HG03108 (cell line): ENCODE measurements around the gene NPHP4.

Experiments used
- ATAC-seq: cut with Tn5 transposase; IDR thresholded peaks from one replicate; pipeline ENCODE4 v1.9.1; 2021; ENCODE audit warnings: moderate library complexity; ENCODE audit not compliant: unreplicated experiment

NPHP4 gene

DNA sequence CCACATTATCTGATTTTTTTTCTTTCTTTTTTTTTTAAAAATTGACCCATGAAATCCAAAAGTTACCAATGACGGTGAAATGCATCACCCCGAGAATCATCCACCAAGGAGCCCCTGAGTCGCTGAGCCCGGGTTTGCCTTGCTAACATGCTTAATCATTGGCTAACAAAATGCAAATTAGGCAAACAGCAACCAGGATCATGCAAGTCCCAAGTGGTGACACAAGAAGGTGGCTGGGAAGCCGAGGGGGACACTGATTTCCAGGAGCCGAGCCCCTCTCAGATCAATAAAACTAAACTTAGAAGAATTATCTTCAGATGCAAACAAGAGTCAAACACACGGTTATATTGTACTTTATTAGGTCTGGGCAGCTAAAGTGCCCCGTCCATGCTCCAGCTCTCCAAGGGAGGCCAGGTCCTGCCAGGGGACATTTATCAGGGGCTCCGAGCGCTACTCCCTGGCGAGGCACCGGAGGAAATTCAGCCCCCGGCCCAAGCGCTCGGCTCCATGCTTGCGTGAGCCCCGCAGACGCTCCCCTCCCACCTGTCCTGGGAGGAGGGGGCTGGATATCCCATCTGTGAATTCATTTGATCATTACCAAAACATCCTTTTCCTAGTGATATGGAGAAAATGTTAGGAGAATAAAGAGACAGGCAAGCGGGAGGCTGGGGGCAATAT, 154.1 kb downstream of the NPHP4 start:
- no peak for ATAC-seq

DNA sequence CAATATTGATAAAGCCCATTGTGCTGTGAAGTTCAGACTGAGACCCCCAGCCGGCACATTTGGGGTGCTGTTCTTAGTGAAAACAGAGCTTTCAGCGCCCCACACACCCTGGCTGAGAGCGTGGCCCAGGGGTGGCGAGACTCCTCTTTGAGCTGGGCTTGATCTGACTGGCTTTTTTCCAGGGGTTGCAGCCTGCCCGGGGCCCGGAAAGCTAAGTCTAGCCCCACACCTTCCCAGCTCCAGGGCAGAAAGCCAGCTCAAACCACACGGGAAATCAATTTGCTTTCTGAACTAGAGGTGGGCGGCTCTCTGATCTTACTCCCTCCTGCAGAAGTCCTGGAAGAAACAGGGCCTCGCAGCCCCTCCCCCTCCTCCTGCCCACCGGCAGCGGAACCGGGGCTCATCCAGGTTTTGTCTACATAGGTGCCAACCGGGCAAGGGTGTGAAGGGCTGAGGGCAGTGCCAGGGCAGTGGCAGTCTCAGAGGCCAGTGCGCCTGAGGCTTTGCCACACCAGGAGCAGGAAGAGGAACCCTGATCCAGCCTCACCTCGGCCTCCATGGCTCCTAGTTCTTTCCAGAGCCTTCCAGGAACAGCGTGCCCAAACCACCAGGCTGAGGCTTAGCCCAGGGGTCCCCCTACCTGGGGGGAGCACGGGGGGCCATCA, 155.3 kb downstream of the NPHP4 start:
- ATAC-seq = no peak

DNA sequence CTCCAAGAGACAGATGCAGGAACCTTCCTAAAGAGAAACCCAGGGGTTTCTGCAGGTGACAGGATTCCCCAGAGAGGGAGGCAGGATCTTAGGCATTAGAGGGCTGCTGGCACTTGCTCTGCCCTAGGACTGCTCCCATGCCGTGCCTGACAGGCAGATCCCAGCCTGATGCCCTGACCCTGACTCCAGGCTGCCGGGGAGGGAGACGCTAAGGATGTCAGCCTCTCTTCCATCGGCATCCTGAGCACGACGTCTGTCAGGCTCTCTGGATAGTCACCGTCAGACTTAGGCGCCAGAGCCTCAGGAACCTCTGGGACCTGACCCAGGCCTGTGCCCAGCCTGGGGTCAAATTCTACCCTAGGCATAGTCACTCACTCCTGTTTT, 157.1 kb downstream of the NPHP4 start:
- ATAC-seq = no peak

- ATAC-seq = no peak
Measured at GRCh38 chr1:5834477-5835178, 157.6 kb downstream of the NPHP4 start.

DNA sequence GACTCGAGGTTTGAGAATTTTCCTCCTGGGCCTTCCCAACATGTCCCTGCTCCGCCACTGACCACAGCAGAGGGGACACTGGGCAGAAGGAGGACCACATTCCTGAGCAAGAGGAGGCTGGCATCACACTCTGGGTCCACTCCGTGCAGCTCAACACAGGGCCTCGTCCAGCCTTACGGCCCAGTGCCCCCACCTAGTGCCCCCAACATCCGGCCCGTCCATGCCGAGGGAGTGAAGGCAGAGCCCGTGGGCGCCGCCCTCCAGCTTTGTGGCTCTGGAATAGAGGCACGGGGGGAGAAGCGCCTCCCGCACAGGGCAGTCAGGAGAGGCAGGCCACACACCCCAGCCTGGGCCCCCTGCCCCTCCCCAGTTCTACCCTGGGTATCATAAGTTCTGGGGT, 158.3 kb downstream of the NPHP4 start:
- ATAC-seq = no peak

GRCh38 chr1:5832916-5833895, 159.0 kb downstream of the NPHP4 start:
- no peak for ATAC-seq

DNA sequence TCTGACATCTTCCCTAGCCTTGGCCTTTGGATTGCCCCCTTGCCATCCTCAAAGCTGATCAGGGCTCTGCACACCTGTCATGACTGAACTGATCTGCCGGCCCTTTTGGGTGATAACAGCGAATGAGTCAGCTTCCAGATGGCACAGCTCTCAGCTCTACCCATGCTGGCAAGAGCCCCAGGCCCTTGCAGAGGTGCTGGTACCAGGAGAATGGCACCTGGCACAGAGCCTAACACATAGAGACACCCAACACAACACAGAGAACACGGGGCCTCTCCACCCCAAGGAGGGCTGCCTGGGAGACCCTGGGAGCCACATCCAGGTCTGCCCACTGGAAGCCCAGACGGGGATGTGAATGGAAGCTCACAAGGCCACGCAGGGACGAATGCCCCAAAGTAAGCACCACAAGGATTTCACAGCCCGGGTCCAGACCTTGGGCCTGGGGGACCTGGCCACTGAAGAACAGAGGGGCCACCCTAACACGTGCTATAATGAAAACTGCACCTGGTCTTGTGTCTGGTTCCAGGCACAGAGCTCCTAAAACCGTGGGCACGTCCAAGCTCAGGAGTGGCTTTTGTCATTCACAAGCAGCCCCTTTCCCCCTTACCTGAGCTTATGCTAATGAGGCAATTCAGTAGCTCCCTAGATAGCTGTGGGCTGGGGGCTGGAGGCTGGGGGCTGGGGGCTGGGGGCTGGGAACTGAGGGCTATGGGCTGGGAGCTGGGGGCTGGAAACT, 160.5 kb downstream of the NPHP4 start:
- no peak for ATAC-seq

- no peak for ATAC-seq
Measured at GRCh38 chr1:5830771-5831599, 161.2 kb downstream of the NPHP4 start.

DNA sequence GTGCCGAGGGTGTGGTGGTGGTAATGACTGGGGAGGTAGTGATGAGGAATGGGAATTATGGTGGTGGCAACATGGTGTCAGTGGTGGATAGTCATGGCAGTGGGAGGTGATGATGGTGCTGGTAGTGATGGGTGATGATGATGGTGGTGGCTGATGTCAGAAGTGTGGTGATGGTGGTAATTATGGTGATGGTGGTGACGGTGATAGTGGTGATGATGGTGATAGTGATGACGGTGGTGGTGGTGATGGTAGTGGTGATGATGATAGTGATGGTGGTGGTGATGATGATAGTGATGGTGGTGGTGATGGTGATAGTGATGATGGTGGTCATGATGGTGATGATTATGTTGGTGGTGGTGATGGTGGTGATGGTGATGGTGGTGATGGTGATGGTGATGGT, 162.8 kb downstream of the NPHP4 start:
- ATAC-seq = no peak

- no peak for ATAC-seq
Measured at GRCh38 chr1:5828308-5828935, 163.8 kb downstream of the NPHP4 start.

- ATAC-seq = no peak
Measured at GRCh38 chr1:5827516-5827915, 164.7 kb downstream of the NPHP4 start.

DNA sequence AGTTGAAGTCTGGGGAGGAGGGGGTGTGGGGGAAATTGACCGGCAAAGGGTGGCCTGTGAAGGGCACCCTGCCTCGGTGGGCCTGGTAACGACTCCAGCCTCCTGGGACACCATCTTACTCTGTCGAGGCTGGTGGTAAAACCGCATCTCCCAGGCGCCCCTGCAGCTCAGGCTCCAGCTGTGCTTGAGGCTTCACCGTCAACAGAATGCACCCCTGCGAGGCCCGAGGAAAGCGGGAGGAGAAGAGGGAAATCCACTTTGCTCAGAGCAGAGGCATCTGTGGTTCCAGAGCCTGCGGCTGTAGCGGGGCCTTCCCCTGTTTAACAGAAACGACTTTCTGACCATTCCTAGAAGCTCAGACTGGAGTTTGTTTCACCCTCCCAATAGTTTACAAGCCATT, 165.6 kb downstream of the NPHP4 start:
- no peak for ATAC-seq

GRCh38 chr1:5822726-5823125, 169.5 kb downstream of the NPHP4 start:
- no peak for ATAC-seq

- ATAC-seq = no peak
Measured at GRCh38 chr1:5822266-5822665, 170.0 kb downstream of the NPHP4 start.

DNA sequence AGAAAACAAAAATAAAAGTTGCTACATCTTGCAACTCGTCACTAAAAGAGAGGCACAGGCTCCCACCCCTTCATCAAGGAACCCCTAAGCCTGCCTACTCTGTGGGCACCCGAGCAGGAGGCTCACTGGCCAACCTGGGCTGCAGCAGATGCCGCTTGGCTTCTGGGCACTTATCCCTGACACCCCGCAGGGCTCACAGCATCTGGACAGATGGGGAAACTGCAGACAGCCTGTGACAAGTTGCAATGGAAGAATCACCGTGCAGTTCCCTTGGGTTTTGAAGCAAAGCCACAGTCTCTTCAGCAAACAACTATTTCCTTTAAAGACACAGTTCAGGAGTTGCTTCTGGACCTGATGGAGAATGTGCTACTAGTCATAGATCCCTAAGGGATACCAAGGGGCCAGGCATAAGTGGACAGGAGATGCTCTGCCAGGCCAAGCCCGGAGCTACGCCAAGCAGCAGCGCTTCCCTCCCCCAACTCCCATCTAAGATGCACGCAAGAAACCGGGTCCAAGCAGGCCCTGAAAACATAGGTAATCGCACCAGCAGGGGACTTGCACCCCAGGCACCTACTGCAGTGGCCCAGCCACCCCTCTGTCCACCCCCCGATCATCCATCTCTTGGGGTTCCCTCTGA, 170.6 kb downstream of the NPHP4 start:
- no peak for ATAC-seq

DNA sequence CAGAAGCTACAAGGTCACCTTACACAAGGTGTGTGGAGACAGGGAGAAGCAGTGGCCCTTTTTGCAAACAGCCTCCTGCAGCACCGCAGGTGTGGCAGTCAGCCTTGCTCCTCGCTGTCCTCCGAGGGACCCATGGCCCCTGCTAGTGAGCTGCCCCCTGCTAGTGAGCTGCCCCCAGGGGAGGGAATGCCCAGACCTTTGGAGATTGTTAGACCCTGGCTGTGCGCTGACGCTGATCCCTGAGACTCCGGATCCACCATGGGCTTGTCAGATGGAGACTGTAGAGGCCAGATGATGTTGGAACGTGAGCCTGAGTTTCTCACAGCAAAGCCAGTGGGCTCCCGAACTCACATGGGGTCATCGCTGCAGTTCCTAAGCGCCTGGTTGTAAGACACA, 172.2 kb downstream of the NPHP4 start:
- no peak for ATAC-seq

GRCh38 chr1:5819391-5820025, 172.7 kb downstream of the NPHP4 start:
- no peak for ATAC-seq

- no peak for ATAC-seq
Measured at GRCh38 chr1:5818755-5819154, 173.5 kb downstream of the NPHP4 start.
